NB4 (cell line): ENCODE data around the gene SNTG2.

ENCODE experiments used
- CTCF ChIP-seq: IDR thresholded peaks from one replicate; pipeline ENCODE4 v1.5.1; 2012; ENCODE audit warnings: low read depth, low read length
- MAX ChIP-seq: IDR thresholded peaks from 2 replicates; pipeline ENCODE4 v1.6.1; 2011; ENCODE audit warnings: low read depth, low read length
- POLR2A ChIP-seq: IDR thresholded peaks from 2 replicates; pipeline ENCODE4 v1.6.1; 2011; ENCODE audit warnings: mild to moderate bottlenecking; ENCODE audit not compliant: insufficient read length; ENCODE audit errors: extremely low read depth

- TF ChIP-seq MAX = no peak
- TF ChIP-seq CTCF = no peak
- no peak for TF ChIP-seq POLR2A
Observed at GRCh38 chr2:1162768-1163584, 212.3 kb downstream of the SNTG2 start.
